Right kidney (tissue), 1 donor: Measurements from ENCODE around the gene NR3C2.
"Not testable (repeated sequence)": the region's sequence is repeated elsewhere in the genome, so short reads cannot be mapped to it uniquely, and the experiment has no call there.

Experiments
- DNase-seq: peaks from one replicate; pipeline ENCODE4 v3.0.0-alpha.2; 2016

NR3C2 gene

GRCh38 chr4:148101235-148101634 is 341.0 kb downstream of the NR3C2 start:
- DNase-seq = no peak

GRCh38 chr4:148097801-148098200 is 344.4 kb downstream of the NR3C2 start:
- DNase-seq = no peak

- no peak for DNase-seq
Observed at GRCh38 chr4:148095346-148095923, 346.8 kb downstream of the NR3C2 start.

- DNase-seq = no peak
Observed at GRCh38 chr4:148094149-148094548, 348.1 kb downstream of the NR3C2 start.

- DNase-seq = no peak
Observed at GRCh38 chr4:148093065-148093464, 349.1 kb downstream of the NR3C2 start.

- no peak for DNase-seq
Observed at GRCh38 chr4:148092316-148093014, 349.7 kb downstream of the NR3C2 start.

GRCh38 chr4:148091896-148092295 is 350.3 kb downstream of the NR3C2 start:
- DNase-seq = no peak

GRCh38 chr4:148090503-148091476 is 351.4 kb downstream of the NR3C2 start:
- no peak for DNase-seq

GRCh38 chr4:148090029-148090428 is 352.2 kb downstream of the NR3C2 start:
- DNase-seq = no peak

GRCh38 chr4:148089624-148090023 is 352.6 kb downstream of the NR3C2 start:
- no peak for DNase-seq

- not testable (repeated sequence) for DNase-seq
Observed at GRCh38 chr4:148083073-148083472, 359.1 kb downstream of the NR3C2 start.

GRCh38 chr4:148081745-148082144 is 360.5 kb downstream of the NR3C2 start:
- DNase-seq = no peak

GRCh38 chr4:148081267-148081666 is 360.9 kb downstream of the NR3C2 start:
- DNase-seq = no peak

GRCh38 chr4:148079961-148080360 is 362.3 kb downstream of the NR3C2 start:
- no peak for DNase-seq

GRCh38 chr4:148078061-148078460 is 364.2 kb downstream of the NR3C2 start:
- DNase-seq = no peak

GRCh38 chr4:148077581-148077980 is 364.6 kb downstream of the NR3C2 start:
- no peak for DNase-seq

- no peak for DNase-seq
Observed at GRCh38 chr4:148076964-148077363, 365.2 kb downstream of the NR3C2 start.

- DNase-seq = no peak
Observed at GRCh38 chr4:148075438-148075837, 366.8 kb downstream of the NR3C2 start.

- no peak for DNase-seq
Observed at GRCh38 chr4:148074462-148074861, 367.8 kb downstream of the NR3C2 start.

GRCh38 chr4:148073349-148073748 is 368.9 kb downstream of the NR3C2 start:
- DNase-seq = no peak

- no peak for DNase-seq
Observed at GRCh38 chr4:148072789-148073188, 369.4 kb downstream of the NR3C2 start.

GRCh38 chr4:148071009-148071408 is 371.2 kb downstream of the NR3C2 start:
- no peak for DNase-seq

- no peak for DNase-seq
Observed at GRCh38 chr4:148069895-148070178, 372.4 kb downstream of the NR3C2 start.
